Measurements from ENCODE around the gene TBC1D7.

The TBC1D7 gene

GRCh38 chr6:13289789-13290318 lies 38.5 kb downstream of the TBC1D7 start:
- Histone ChIP-seq H3K4me3 (ENCODE audit: severe bottlenecking) (no peak overlapping the region), H3K27me3 (ENCODE audit: insufficient read depth, poor library complexity, severe bottlenecking) (no peaks in the 10 kb centered on the region), H3K4me1 (ENCODE audit: insufficient read depth, poor library complexity, severe bottlenecking) (no peaks in the 10 kb centered on the region), H3K27ac (ENCODE audit: poor library complexity, severe bottlenecking) (no peak overlapping the region), H3K9me3 (ENCODE audit: severe bottlenecking) (no peaks in the 10 kb centered on the region), H3K36me3 (ENCODE audit: low read depth) (peaks cover 16% of the 10 kb centered on the region)
- ATAC-seq (ENCODE audit: low read depth) (no peak), DNase-seq (ENCODE audit: low spot score) (no peak)
- no peak for TF ChIP-seq CTCF (IDR thresholded peaks at IDR 0.05; ENCODE audit: poor library complexity, severe bottlenecking)

- H3K27ac ChIP-seq (ENCODE audit: poor library complexity, severe bottlenecking) = no peak overlapping the region
- no peaks in the 10 kb centered on the region for H3K27me3 ChIP-seq (ENCODE audit: insufficient read depth, poor library complexity, severe bottlenecking)
- TF ChIP-seq CTCF (IDR thresholded peaks at IDR 0.05; ENCODE audit: poor library complexity, severe bottlenecking) = no peak
- peaks cover 7% of the 10 kb centered on the region; the same call in 1 of the 2 replicates for H3K36me3 ChIP-seq (ENCODE audit: low read depth)
- no peaks in the 10 kb centered on the region for H3K9me3 ChIP-seq (ENCODE audit: severe bottlenecking)
- no peaks in the 10 kb centered on the region for H3K4me1 ChIP-seq (ENCODE audit: insufficient read depth, poor library complexity, severe bottlenecking)
- H3K4me3 ChIP-seq (ENCODE audit: severe bottlenecking) = no peak overlapping the region
- ATAC-seq (ENCODE audit: low read depth) = no peak
- no peak for DNase-seq (ENCODE audit: low spot score)
Observed at GRCh38 chr6:13288969-13289391, 39.4 kb downstream of the TBC1D7 start.

- H3K4me3 ChIP-seq (ENCODE audit: severe bottlenecking) = no peak overlapping the region
- no peaks in the 10 kb centered on the region for H3K9me3 ChIP-seq (ENCODE audit: severe bottlenecking)
- H3K27ac ChIP-seq (ENCODE audit: poor library complexity, severe bottlenecking) = no peak overlapping the region
- no peak for TF ChIP-seq CTCF (IDR thresholded peaks at IDR 0.05; ENCODE audit: poor library complexity, severe bottlenecking)
- no peak for DNase-seq (ENCODE audit: low spot score)
- H3K4me1 ChIP-seq (ENCODE audit: insufficient read depth, poor library complexity, severe bottlenecking) = no peaks in the 10 kb centered on the region
- ATAC-seq (ENCODE audit: low read depth) = no peak
- H3K36me3 ChIP-seq (ENCODE audit: low read depth) = peaks cover 2% of the 10 kb centered on the region; the same call in 1 of the 2 replicates
- no peaks in the 10 kb centered on the region for H3K27me3 ChIP-seq (ENCODE audit: insufficient read depth, poor library complexity, severe bottlenecking)
Observed at GRCh38 chr6:13288481-13288880, 39.9 kb downstream of the TBC1D7 start.

- no peak overlapping the region for H3K4me3 ChIP-seq (ENCODE audit: severe bottlenecking)
- TF ChIP-seq CTCF (IDR thresholded peaks at IDR 0.05; ENCODE audit: poor library complexity, severe bottlenecking) = no peak
- DNase-seq (ENCODE audit: low spot score) = no peak
- no peak overlapping the region for H3K27ac ChIP-seq (ENCODE audit: poor library complexity, severe bottlenecking)
- no peaks in the 10 kb centered on the region for H3K27me3 ChIP-seq (ENCODE audit: insufficient read depth, poor library complexity, severe bottlenecking)
- H3K36me3 ChIP-seq (ENCODE audit: low read depth) = no peaks in the 10 kb centered on the region
- no peak for ATAC-seq (ENCODE audit: low read depth)
- H3K4me1 ChIP-seq (ENCODE audit: insufficient read depth, poor library complexity, severe bottlenecking) = no peaks in the 10 kb centered on the region
- no peaks in the 10 kb centered on the region for H3K9me3 ChIP-seq (ENCODE audit: severe bottlenecking)
Observed at GRCh38 chr6:13287104-13287503, 41.2 kb downstream of the TBC1D7 start.

GRCh38 chr6:13286181-13286580 lies 42.2 kb downstream of the TBC1D7 start:
- no peak for TF ChIP-seq CTCF (IDR thresholded peaks at IDR 0.05; ENCODE audit: poor library complexity, severe bottlenecking)
- no peak overlapping the region for H3K27ac ChIP-seq (ENCODE audit: poor library complexity, severe bottlenecking)
- DNase-seq (ENCODE audit: low spot score) (no peak), ATAC-seq (ENCODE audit: low read depth) (no peak)
- H3K4me3 ChIP-seq (ENCODE audit: severe bottlenecking) = no peak overlapping the region
- H3K9me3 ChIP-seq (ENCODE audit: severe bottlenecking) = no peaks in the 10 kb centered on the region
- H3K36me3 ChIP-seq (ENCODE audit: low read depth) = no peaks in the 10 kb centered on the region
- H3K27me3 ChIP-seq (ENCODE audit: insufficient read depth, poor library complexity, severe bottlenecking) = no peaks in the 10 kb centered on the region
- no peaks in the 10 kb centered on the region for H3K4me1 ChIP-seq (ENCODE audit: insufficient read depth, poor library complexity, severe bottlenecking)
